Skeletal muscle cell (primary cell): Measurements from ENCODE around the gene HIVEP3.
"Not testable (repeated sequence)": the region's sequence is repeated elsewhere in the genome, so short reads cannot be mapped to it uniquely, and the experiment has no call there.

Source experiments
- DNase-seq: peaks from one replicate; pipeline ENCODE4 v3.0.0-alpha.2; 2010; ENCODE audit warnings: low read depth
- H3K4me3 ChIP-seq: 2 replicates; pipeline ENCODE4 v1.5.1; 2011; ENCODE audit warnings: low read depth, mild to moderate bottlenecking, control low read depth, low read length, moderate library complexity

Gene HIVEP3

DNA sequence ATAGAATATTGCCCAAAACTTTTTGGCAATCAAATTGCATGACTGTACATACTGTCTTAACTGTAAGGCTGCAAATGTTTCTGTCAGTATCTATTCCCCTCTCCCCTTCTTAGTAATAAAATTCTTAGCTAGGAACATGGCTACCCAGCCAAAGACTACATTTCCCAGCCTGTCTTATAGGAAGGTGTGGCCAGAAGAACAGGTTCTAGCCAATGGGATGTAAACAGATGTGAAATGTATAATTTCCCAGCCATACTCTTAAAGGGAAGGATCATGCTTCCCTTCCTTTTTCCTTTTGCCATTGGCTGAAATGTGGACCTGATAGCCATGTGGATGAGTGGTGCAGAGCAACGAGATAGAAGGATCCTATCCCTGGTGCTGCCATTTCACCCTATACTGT is 7.0 kb upstream of the HIVEP3 start:
- DNase-seq, result no peak
- H3K4me3 ChIP-seq, result no peak overlapping the region

DNA sequence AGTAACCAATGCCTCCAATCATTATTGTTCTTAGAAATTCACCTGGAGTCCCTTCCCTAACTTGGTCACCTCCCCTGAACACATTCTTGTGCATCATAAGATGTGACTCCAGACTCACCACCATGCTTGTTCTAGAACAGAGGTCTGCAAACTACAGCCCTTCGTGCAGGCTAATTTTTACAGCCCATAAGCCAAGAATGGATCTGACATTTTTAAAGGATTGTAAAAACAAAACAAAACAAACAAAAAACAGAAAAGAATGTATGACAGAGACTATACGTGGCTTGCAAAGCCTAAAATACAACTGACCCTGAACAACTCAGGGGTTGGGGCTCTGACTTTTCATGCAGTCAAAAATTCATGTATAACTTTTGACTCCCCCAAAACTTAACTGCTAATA is 6.2 kb upstream of the HIVEP3 start:
- no peak overlapping the region for H3K4me3 ChIP-seq
- no peak for DNase-seq

DNA sequence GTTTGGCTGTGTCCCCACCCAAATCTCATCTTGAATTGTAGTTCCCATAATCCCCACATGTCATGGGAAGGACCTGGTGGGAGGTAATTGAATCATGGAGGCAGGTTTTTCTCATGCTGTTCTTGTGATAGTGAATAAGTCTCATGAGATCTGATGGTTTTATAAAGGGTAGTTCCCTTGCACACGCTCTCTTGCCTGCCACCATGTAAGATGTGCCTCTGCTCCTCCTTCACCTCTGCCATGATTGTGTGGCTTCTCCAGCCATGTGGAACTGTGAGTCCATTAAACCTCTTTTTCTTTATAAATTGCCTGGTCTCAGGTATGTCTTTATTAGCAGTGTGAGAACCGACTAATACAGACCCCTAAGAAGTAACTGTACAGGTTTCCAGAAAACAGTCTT is 2.5 kb upstream of the HIVEP3 start:
- DNase-seq, H3K4me3 ChIP-seq: not testable (repeated sequence)

DNA sequence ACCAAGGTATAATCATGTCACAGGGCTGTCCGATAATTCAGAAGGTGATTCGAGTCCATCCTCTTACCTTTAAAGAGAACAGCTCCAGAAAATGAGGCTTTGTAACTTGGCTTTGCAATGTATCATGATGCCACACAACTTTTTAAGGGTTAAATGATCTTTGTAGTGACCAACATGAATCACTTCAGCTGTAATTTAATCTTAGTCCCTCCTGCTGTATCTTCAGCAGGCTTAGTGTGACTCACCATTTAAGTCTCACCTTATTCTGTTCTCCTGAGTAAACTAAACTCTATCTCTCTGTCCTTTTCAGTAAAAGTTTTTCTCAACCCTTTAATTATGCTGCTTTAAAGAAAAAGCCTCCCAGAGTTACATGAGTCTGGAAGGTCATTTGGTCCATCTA is 1.9 kb upstream of the HIVEP3 start:
- H3K4me3 ChIP-seq, result no peak overlapping the region
- DNase-seq, result no peak

DNA sequence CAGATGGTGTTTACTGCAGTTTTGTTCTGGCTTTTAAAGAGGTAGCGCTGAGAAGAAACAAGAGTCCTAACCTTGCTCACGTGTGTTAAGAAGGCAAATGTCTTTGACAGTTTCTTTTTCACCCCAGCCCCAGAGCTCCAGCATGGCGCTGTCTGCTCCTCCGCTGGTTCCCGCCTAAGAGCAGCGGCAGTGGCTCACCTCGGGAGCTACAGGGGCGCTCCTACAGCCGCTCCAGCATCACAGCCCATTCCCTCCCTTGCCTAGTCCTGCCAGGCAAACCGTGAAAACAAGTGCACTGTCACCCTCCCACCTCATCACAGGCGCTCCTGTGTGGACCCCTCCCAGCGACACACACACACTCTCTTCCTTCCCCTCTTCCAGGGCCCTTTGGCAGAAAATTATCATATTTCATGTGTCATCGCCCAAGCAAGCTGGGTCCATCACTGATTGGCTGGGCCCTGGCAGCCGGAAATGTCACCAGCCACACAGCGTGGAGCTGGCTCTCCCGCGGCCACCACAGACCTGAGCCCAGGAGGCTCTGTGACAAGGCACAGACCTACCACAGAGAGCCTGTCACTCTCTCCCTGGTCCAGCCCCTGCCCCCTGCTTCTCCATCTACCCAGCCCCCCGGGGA is 1.2 kb upstream of the HIVEP3 start:
- no peak overlapping the region for H3K4me3 ChIP-seq
- no peak for DNase-seq

DNA sequence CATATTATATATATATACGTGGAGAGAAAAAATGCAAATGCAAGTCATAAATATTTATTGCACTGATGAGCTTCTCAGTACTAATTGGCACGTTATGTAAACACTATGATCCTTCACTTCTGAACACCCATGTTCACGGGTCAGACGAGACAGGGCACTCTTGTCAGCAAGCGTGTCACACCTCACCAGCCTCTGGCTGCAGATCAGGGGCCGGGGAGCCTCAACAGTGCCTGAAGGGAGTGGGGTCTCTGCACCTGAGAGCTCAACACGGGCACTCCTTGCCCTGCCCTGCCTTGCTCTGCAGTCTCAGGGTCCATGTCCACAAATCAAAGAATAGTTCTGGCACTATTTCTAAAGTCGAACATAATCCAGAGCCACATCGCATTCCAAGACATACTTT is 409 bp upstream of the HIVEP3 start:
- no peak for DNase-seq
- no peak overlapping the region for H3K4me3 ChIP-seq

DNA sequence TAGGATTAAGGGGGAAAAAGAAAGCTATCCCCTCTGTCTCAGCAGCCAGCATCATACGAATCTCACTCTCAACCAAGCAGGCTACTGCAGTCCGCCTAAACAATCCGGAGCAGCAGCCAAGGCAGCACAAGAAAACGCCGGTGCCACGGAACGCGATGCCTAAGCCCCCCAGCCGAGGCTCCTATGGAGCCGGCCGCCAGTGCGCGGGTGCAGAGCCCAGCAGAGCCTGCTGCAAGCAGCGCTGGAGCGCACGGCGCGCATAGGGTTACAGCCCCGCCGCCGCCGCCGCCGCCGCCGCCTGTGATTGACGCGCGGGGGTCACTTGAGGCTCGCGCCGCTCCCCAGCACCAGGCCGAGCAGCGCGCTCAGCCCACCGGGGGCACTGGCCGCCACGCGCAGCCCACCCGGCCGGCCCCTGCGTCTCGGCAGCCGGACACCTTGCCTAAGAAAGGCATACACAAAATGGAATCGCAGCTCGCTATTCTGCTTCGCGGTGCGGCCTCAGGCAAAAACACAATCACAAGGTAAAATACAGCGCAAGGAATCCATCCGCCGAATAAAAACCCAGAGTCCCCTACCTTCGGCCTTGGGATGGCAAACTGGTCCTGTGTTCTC is 780 bp downstream of the HIVEP3 start:
- DNase-seq, result no peak
- H3K4me3 ChIP-seq, result peak overlapping the region; percentile 52

DNA sequence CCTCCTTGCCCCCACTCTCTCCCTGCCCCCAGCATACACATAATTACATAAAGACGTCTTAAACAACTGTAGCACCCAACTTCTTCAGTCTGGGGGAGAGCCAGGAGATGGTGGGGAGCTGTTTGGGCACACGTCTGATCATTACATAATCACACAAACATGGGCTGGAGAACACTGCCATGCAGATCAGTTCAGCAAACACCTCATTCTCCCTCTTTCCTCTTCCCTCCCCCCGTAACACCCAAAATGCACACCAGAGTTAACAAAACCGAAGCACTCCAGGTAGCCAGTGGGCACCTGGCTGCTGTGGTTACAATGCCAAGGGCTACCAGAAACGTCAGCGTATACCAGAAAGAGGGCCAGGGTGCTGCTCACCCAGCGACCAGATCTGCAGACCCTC is 1.6 kb downstream of the HIVEP3 start:
- H3K4me3 ChIP-seq, result no peak overlapping the region
- DNase-seq, result no peak

DNA sequence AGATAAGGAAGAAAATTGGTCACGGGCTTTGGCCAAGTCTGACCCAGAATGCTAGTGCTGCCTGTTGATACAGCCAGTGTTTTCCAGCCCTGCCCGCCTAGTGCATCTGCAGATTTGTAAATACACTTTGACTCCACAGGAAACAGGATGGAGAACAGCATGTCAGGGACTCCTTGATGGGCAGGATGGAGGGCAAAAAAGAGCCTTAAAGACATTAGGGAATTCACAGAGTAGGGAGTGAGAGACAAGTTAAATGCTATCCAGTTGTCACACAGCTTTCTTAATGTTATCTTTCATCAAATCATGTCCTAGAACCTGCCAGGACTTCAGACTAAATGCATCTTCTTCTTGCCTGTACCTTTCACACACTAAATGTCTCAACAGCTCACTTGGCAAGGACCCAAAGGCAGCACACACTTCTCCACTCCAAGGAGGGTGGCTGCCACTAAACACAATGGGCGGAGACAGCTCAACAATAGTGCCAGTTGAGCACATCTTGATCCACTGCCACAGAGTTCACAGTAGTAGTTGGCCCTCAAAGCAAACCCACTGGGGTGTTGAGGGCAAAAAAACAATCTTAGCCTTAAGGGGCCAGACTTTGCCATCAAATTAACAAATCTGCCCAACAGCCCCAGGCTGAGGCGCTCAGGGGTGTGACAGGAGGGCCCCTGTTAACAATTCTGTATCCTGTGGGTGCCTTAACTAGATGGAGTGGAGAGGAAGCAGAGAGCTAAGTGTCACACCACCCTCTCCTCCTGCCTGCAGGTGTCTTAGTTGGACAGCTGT is 2.7 kb downstream of the HIVEP3 start:
- no peak overlapping the region for H3K4me3 ChIP-seq
- no peak for DNase-seq

DNA sequence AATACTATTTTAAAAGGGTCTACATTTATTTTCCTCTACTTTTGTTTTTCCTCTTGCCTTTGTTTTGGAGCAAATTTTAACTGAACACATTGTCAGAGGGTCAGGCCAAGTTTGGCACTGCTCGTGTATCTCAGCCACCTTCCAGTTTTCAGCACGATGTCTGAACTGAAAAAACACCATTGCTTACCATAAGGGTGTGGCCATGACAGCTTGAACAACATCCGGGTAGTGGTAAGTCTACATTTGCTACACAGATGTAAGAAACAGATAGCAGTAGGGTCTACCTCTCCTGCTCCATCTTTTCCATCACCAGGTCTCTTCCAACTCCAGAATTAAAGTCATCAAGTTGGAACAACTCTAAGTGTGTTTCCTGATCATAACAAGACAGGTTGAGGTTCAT is 4.2 kb downstream of the HIVEP3 start:
- no peak for DNase-seq
- H3K4me3 ChIP-seq, result no peak overlapping the region

DNA sequence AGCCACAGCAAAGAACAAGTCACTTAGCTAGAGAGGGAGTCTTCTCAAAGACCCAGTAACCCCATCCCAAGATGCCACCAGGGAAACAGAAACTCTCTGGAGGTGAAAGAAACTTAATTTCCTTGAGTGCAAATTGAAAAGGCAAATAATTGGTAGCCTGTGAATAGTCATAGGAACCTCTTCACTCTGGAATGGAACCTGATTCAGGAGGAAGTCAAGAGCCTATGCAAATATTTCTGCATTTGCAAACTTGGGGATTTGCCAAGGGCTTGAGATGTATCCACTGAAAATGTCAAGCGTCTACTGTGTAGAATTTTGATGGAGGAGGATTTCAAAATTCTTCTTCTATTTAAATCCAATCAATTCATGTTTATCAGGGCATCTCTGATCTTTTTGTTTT is 5.7 kb downstream of the HIVEP3 start:
- no peak for DNase-seq

DNA sequence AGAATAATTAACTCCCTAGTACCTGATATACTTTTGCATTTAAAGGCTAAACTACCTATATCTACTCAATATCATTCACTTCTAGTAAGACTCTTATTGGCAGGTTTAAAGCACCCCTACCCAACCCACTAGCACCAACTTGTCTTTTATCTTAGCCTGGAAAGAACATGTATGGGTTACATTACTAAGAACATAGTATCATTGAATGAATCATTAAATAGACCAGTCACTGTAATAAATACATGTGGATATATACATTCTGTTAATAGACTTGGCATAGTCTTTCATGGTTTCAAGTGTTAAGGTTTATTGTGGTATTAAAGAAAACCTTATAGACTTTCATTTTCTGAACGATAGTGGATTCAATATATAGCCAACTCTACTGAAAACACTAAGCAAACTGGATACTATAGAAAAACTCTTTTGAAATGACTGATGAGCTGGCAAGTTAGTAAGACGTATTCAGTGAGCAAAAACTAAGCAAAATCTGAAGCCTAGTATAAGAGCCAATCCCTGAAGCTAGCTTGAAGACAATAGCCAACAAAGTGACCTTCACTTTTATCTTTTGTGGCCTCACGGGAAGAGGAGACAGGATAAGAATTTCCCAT is 10.3 kb downstream of the HIVEP3 start:
- H3K4me3 ChIP-seq, result no peak overlapping the region
- no peak for DNase-seq

More for the DNA sequence above, 5.7 kb downstream of the HIVEP3 start:
- no peak overlapping the region for H3K4me3 ChIP-seq

DNA sequence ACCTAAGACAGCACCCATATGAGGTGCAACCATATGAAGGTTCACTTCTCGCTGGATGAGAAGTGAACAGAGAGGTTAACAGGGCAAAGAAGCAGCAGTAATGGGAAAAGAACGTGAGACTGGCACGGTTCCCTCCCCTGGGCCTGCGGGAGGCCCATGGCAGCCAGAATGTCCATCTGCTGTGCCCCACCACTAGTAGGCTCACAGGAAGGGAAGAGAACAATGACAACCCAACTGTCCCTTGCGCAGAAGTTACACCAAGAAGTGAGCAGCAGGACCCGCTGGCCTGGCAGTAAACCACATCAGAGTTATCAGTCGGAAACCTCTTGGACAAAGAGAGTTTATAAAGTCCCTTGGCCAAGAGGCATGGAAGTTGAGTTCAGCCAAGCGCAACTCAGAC is 11.3 kb downstream of the HIVEP3 start:
- no peak for DNase-seq
- H3K4me3 ChIP-seq, result no peak overlapping the region

DNA sequence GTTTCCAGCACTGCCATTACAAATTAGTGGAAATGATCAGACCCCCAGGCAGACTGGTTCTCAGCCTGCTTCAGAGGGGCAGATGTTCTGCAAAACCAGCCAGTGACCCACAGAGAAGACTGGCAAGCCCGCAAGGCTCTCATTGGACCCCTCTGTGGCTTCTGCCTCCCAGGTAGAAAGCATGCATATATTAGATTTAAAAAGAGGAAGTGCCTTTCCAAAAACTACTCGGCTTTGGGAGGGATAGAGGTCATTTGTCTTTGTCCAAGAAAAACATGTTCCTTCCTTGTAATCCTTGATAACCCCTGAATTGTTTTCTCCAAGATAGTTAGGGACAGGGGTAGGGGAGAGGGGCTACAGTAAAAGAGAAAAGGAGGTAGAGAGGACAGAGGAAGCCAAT is 11.8 kb downstream of the HIVEP3 start:
- no peak for DNase-seq

DNA sequence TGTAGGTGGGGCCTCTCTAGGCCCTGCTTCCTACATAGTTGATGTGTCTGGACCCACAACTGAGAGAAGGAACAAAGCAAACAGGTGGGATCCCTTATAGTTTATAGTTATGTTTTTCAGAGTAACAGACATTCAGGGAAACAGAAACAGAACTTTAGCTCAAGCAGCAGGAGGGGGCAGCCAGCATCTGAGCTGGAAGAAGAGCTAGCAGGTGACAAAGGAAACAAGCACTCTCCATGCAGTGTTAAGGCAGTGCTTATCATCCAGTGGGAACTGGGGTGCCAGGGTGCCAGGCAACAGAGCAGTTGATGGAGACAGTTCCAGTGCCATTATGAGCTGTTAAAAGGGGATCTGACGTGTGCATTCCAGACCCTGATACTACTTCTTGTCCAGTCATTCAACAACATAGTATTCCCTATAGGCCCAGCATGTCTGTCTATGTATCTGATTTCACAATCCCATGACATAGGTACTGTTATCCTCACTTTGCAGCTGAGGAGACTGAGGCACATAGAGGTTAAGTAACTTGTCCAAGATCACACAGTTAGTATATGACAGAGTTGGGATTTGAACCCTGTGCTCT is 13.5 kb downstream of the HIVEP3 start:
- no peak for DNase-seq
- no peak overlapping the region for H3K4me3 ChIP-seq

More for the DNA sequence above, 11.8 kb downstream of the HIVEP3 start:
- no peak overlapping the region for H3K4me3 ChIP-seq

DNA sequence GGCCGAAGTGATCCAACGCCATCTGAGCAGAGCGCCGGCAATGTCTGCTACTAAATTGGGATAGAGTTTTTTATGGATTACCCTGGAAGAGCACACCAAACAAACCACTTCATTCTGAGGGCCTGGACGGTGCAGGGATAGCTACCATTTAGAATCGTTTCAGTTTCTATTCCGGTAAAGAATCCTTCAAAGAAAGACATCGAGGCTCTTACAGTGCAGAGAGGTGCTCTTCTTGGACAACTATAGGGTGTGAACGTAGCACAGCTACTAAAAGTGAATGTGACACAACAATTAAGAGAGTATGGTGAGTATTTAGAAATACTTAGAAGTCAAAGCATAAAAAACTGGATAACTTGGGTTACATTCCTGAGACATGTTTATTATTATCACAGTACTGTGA is 16.1 kb downstream of the HIVEP3 start:
- DNase-seq, result no peak
- H3K4me3 ChIP-seq, result no peak overlapping the region

DNA sequence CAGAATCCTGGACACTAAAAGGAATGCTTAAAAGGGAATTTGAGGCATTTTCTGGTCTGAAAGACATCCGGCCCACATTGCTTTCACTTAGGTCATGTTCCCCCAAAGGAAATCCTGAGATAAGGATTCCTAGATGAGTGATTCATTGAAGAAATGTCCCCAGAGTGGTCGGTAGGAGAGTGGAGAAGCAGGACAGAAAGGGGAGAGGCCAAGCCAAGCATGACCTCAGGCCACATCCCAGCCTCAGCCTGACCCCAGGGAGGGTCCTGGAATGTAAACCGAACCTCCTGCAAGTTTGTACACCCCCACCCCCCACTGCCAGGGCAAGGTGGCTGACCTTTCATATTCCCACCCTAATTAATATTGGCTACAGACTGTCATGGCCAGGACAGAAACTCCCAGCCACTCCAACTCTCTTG is 16.6 kb downstream of the HIVEP3 start:
- no peak overlapping the region for H3K4me3 ChIP-seq
- DNase-seq, result no peak

DNA sequence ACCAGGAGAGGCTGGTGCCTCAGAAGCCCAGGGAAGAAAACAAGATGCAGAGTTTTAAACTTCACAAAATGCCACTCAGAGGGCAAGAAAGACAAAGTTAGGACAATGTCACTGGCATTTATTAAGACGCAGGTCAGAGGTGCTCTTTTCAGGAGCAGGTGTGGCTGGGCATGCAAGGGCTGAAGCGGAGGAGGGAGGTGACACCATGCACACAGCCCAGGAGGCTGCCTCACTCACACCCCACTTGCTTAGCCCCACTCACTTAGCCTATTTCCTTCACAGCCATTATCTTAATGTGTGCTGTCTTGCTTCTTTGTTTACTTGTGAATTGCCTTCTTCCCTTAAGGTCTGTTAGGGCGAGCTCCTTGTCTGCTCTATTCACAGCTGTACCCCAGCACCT is 17.2 kb downstream of the HIVEP3 start:
- H3K4me3 ChIP-seq, result no peak overlapping the region
- DNase-seq, result no peak

DNA sequence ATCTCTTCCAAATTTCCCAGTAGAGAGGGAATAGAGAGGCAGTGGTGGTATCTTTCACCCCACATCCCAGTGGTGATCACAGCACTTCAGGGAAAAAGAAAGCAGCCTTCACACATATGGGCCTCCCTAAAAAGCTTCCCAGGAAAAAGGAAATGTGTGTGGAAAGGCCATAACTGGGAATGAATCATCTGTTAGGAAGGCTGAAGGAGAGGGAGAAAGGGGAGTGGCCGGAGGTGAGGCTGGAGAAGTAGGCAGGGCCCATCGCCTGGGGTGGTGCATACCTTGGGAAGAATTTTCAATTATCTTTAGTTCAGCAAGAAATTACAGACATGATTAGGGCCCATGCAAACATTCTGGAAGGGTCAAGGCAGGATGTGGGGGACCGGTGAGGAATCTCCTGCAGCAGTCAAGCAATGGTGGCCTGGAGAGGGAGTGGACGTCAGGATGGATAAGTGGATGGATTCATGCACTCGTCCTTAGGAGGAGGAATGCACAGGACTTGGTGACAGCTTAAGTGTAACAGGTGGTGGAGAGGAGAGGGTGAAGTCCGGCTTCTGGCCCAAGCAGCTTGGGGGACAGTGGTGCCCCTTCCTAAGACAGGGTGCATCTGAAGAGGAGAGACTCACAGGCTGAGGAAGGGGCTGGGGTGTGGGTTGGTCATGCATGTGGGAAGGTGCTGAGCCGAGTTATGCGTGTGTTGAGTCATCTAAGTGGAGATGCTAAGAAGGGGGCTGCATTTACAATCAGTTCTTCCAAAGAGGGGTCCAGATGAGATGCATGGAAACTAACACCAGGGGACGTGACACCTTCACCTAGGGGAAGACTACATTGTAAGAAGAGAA is 17.9 kb downstream of the HIVEP3 start:
- DNase-seq, result no peak
- no peak overlapping the region for H3K4me3 ChIP-seq
